GDM1 (cell line): Measurements from ENCODE around the gene OR11A1.

ENCODE experiments used
- DNase-seq: peaks from one replicate; lab custom pipeline; 2025; lab: John Stamatoyannopoulos, UW

OR11A1 gene

GRCh38 chr6:29388533-29388932, 68.3 kb downstream of the OR11A1 start:
- DNase-seq: no peak

- no peak for DNase-seq
Measured at GRCh38 chr6:29376003-29376402, 80.9 kb downstream of the OR11A1 start.
